ENCODE data around the gene RIC8A.
A peak's percentile ranks its signal among the peaks of the same experiment; 100 is the strongest.

The RIC8A gene

GRCh38 chr11:203945-204586 is 3.4 kb upstream of the RIC8A start:
- DNase-seq (ENCODE audit: low spot score), result no peak

GRCh38 chr11:204587-205109 is 2.9 kb upstream of the RIC8A start:
- FAIRE-seq (no peak), DNase-seq (ENCODE audit: low spot score) (no peak)

More at GRCh38 chr11:203945-204586, 3.4 kb upstream of the RIC8A start:
- no peak for FAIRE-seq

GRCh38 chr11:205221-206001 is 2.1 kb upstream of the RIC8A start:
- DNase-seq (ENCODE audit: low spot score) (no peak), FAIRE-seq (no peak)

GRCh38 chr11:206002-206384 is 1.5 kb upstream of the RIC8A start:
- FAIRE-seq, result no peak

GRCh38 chr11:206526-207207 is 841 bp upstream of the RIC8A start:
- DNase-seq (ENCODE audit: low spot score) (no peak), FAIRE-seq (no peak)

More at GRCh38 chr11:206002-206384, 1.5 kb upstream of the RIC8A start:
- no peak for DNase-seq (ENCODE audit: low spot score)

- no peak for DNase-seq (ENCODE audit: low spot score)
- FAIRE-seq, result no peak
Measured at GRCh38 chr11:207863-208180, 314 bp downstream of the RIC8A start.

- FAIRE-seq (no peak), DNase-seq (ENCODE audit: low spot score) (peak; percentile 81)
Measured at GRCh38 chr11:208181-208916, 841 bp downstream of the RIC8A start.

GRCh38 chr11:208917-209260 is 1.4 kb downstream of the RIC8A start:
- DNase-seq (ENCODE audit: low spot score) (no peak), FAIRE-seq (no peak)

- DNase-seq (ENCODE audit: low spot score), result no peak
Measured at GRCh38 chr11:209275-210121, 2.0 kb downstream of the RIC8A start.

GRCh38 chr11:210122-210802 is 2.8 kb downstream of the RIC8A start:
- FAIRE-seq (no peak), DNase-seq (ENCODE audit: low spot score) (peak; percentile 30)

More at GRCh38 chr11:209275-210121, 2.0 kb downstream of the RIC8A start:
- no peak for FAIRE-seq

- DNase-seq (ENCODE audit: low spot score), result no peak
- FAIRE-seq, result no peak
Measured at GRCh38 chr11:210803-211180, 3.3 kb downstream of the RIC8A start.

- DNase-seq (ENCODE audit: low spot score), result no peak
- FAIRE-seq, result no peak
Measured at GRCh38 chr11:211295-211694, 3.8 kb downstream of the RIC8A start.

- DNase-seq (ENCODE audit: low spot score) (no peak), FAIRE-seq (no peak)
Measured at GRCh38 chr11:211741-212140, 4.2 kb downstream of the RIC8A start.

- FAIRE-seq, result no peak
- DNase-seq (ENCODE audit: low spot score), result no peak
Measured at GRCh38 chr11:212150-213100, 4.9 kb downstream of the RIC8A start.

- DNase-seq (ENCODE audit: low spot score) (no peak), FAIRE-seq (no peak)
Measured at GRCh38 chr11:213111-213510, 5.6 kb downstream of the RIC8A start.

- DNase-seq (ENCODE audit: low spot score) (no peak), FAIRE-seq (no peak)
Measured at GRCh38 chr11:214083-214482, 6.6 kb downstream of the RIC8A start.

GRCh38 chr11:215581-216037 is 8.1 kb downstream of the RIC8A start:
- DNase-seq (ENCODE audit: low spot score), result no peak
- no peak for FAIRE-seq

- DNase-seq (ENCODE audit: low spot score) (no peak), FAIRE-seq (no peak)
Measured at GRCh38 chr11:216081-216974, 8.8 kb downstream of the RIC8A start.

Data from urothelium cell line (cell line).